Femur (tissue), 1 donor: Measurements from ENCODE around the gene ACAN.

Source experiments
- DNase-seq: peaks from one replicate; pipeline ENCODE4 v3.0.0-alpha.2; 2017

ACAN gene

GRCh38 chr15:88880944-88881740, 77.9 kb downstream of the ACAN start:
- no peak for DNase-seq

GRCh38 chr15:88881775-88882174, 78.5 kb downstream of the ACAN start:
- DNase-seq, result no peak

DNA sequence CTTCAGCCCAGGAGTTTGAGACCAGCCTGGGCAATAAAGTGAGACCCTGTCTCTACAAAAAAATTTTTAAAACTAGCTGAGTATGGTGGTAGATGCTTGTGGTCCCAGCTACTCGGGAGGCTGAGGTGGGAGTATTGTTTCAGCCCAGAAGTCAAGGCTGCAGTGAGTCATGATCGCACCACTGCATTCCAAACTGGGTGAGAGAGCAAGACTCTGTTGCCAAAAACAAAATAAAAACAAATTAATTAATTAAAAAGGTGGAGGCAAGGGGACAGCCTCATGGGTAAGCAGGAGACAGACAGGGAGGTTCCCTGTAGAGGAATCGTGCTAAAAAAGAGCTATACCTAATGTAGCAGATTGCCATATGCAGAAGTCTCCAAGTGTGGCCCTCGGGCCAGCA, 79.5 kb downstream of the ACAN start:
- DNase-seq, result no peak

- DNase-seq, result no peak
Measured at GRCh38 chr15:88887068-88887580, 83.9 kb downstream of the ACAN start.

GRCh38 chr15:88888719-88889118, 85.5 kb downstream of the ACAN start:
- no peak for DNase-seq

DNA sequence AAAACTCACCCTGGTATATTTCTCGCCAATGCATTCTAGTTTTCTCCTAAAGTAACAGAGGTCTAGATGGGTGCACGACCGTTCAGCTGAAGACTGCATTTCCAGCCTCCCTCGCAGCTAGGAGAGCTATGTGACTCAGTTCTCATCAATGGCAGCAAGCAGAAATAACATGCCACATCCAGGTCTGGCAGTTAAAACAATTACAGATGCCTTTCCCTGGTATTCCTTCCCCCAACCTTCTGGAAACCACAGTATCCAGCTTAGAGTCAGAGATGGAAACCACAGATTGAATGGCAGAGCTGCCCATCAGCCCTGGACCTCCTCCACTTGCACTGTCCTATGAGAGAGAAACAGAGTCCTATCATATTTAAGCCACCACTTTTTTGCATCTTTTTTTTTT, 87.3 kb downstream of the ACAN start:
- no peak for DNase-seq

DNA sequence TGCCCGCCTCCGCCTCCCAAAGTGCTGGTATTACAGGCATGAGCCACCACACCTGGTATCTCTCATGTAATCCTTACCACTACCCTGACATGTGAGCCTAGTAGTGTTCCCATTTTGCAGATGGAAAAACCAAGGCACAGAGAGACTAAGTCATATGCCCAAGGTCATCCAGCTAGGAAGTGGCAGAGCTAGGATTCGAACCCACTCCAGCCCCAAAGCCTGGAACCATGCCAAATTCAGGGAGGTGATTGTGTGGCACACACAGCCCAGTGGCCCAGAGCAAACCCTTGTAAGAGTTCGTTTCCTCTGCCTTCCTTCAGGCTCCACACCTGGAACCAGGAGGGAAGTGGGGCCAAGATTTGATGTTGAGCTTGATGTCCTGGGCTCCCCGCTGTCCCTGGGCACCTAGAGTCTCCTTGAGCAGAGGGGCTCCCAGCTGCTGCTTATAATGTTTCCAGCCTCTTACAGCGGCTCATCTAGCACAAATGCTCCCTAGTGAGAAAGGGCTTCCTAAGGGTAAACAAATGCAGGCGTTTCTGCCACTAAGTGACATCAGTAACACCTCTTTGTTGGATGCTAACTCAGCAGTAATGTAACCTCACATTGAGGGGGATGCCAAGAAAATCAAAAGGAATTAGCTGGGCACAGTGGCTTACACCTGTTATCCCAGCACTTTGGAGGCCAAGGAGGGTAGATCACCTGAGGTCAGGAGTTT, 88.5 kb downstream of the ACAN start:
- no peak for DNase-seq

DNA sequence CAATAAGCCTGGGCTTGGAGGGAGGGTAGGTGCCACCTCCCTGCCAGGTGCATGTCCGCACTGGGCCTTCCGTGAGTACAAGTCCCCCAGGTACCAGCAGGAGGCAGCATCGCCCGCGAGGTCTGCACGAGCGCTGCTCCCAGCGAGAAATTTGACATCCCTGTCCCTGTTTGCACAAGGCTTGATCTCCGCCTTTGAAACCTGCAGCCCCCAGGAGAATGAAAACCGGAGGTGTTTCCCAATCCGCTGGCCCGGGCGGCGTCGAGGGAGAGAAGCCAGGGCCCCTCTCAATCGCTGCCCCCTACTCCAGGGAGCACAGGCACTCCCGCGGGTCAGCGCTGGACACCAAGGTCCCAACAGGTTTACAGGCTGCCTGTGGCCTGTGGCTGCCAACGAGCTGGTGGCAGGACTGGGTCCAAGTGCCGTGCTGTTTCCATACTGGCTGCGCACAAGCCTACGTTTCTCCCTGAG, 91.1 kb downstream of the ACAN start:
- DNase-seq, result peak; percentile 71

DNA sequence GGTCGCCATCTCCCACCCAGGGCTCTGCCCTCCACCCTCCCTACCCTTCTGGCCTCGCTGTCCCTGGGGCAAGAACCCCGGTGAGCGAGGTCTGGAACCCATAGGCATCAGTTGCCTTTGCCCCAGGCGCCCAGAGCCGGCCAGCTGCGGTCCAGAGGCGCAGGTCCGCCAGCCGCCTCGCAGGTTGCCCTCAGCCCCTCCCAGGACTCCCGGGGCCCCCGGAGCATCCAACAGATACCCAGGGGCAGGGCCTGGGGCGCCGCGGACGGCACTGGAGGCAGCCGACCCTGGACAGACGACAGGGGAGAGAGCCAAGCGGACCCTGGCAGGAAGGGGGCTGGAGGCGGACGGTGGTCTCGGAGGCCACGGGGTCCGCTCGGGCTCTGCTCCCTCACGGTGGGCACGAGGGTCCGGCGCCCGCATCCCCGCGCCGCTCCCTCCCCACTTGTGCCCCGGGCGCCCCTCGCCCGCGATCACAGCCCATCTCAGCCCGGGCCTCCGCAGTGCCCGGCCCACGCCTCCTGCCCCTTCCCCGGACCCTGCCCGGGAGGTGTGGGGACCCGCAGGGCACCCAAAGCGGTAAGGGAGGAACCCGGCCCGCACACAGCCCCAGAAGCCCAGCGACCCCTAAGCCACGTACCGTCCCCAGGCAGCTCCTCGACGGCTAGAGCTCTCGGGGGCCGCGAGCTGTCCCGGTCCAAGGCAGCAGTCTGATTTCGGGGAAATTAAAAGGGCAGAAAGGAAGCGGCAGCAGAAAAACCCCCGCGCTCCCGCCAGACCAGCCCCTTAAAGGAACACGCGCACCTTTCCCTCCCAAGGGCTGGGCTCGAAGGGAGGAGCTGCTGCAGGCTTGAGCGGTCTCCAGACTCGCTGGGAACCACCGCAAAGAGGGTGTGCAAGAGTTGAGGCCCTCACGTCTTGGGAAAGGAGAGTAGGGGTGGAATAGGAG, 91.9 kb downstream of the ACAN start, which contains the start of gene HAPLN3:
HAPLN3 (minus strand) TSS at position 726 of the 949 bp plus-strand sequence. CDS start 8,246 bp downstream, outside the sequence.
- DNase-seq, result peak; percentile 62

GRCh38 chr15:88896333-88897033, 93.2 kb downstream of the ACAN start:
- no peak for DNase-seq

GRCh38 chr15:88897142-88897455, 93.9 kb downstream of the ACAN start:
- DNase-seq, result no peak

DNA sequence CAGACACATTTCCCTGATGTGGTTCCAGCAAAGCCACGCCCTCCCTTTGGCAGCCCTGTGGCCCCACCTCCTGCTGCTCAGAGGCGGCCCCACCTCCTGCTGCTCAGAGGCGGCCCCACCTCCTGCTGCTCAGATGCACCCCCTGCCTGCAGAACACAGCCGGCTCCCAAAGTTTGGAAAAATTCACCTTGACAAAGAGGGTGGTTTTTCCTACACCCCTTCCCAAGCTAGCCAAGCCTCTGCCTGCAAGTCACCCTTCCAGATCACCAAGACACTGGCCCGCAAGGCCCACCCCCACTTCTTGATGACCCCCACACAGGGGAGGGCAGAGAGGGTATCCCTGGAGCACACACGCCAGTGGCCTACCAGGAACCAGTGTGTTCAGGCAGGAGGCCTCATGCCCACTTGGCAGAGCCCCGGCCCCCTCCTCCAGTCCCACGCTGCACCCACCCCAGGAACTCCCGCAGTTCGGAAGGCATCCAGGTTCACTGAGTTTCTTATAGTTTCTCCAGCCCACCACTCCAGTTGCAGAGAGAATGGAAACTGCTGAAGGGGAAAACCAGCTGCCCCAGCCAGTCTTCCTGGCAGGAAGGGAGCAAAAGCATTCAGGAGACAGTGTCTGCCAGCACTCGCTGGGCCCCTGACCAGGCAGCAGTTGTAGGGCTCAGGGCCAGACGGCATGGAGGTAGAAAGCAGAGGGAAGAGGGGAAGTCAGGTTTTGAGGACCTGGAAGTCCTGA, 94.4 kb downstream of the ACAN start:
- peak; percentile 94 for DNase-seq

- DNase-seq, result no peak
Measured at GRCh38 chr15:88898736-88899135, 95.5 kb downstream of the ACAN start.

GRCh38 chr15:88899251-88899650, 96.0 kb downstream of the ACAN start:
- DNase-seq, result no peak

- no peak for DNase-seq
Measured at GRCh38 chr15:88900309-88900981, 97.2 kb downstream of the ACAN start.

DNA sequence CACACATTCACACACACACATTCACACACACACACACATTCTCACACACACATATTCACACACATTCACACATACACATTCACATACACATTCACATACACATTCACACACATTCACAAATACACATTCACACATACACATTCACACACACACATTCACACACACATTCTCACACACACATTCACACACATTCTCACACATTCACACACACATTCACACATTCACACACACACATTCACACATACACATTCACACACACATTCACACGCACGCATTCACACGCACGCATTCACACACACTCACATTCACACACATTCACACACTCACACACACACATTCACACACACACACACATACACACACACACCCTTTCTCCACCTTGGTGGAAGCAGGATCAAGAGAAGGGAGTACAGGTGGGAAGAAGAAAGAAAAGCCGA, 97.8 kb downstream of the ACAN start:
- DNase-seq, result no peak

DNA sequence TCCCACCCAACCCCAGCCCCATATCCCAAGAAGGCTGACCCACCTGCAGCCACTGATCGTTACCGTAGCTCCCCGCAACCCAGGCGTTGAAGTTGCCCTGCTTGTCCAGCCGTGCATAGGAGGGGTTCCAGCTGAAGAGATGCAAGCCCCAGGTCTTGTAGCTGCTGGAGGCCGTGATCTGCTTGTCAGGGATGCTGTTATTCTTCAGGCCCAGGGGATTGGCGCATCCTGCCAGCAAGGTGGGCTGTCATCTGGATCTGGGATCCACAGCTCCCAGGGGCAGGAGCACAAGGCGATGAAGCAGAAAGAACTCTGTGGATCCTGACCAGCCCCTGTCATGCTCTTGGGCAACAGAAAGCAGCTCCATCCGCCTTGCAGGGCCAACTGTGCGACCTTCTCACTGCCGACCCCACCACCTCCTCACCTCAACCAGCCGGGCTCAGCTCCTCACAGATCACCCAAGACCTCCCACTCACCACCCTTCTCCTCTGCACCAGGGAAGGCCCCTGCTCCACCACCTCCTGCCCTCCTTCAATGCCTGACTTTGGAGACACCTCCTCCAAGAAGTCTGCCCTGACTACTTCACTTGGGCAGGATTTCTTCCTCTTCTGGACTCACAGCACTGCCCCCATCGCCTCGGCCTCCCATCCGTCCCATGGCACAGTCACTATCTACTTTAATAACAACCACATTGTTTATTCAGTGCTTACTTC, 98.4 kb downstream of the ACAN start:
- DNase-seq, result no peak

- DNase-seq, result no peak
Measured at GRCh38 chr15:88902221-88902835, 99.1 kb downstream of the ACAN start.

DNA sequence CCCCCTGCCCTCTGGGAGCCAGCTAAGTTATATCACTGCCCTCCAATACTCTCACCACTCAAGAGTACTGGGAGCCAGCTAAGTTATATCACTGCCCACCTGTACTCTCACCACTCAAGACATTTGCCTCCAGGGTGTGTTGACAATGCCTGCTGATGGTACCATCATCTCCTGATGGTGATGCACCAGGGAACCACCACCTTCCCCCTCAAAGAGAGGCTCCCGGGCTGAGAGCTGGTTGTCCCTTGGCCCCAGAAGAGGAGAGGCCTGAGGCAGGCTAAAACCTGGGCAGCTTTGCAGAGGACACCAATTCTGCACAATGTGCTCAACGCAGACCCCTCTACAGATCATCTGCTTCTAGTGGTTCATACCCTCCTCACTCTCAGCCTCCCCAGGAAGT, 99.6 kb downstream of the ACAN start:
- no peak for DNase-seq

DNA sequence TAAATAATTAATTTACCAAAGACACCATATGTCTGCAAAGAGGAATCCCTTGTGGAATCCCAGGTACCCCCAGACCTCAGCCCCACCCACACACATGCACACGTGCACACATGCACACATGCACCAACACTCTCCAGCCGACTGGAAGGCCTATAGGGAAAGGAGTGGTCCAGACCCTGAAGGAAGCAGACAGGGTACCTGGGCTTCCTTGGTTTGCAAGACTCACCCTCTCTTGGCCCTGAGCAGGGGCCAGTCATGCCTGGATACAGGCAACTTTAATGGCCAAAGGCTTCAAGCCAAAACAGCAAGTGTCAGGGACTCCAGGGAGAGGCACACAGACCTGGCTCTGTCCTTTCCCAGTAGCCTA, 101.0 kb downstream of the ACAN start:
- DNase-seq, result no peak
